IPS DF 6.9 (cell line): ENCODE measurements around the gene MAFG.

Source experiments
- DNase-seq: peaks from one replicate; pipeline ENCODE4 v3.0.0-alpha.2; 2013; ENCODE audit warnings: low read depth, low spot score
- H3K27ac ChIP-seq: one replicate; pipeline ENCODE4 v1.5.1; 2013; ENCODE audit warnings: low read length, control low read depth
- H3K27me3 ChIP-seq: 2 replicates; pipeline ENCODE4 v1.6.1; 2013; ENCODE audit warnings: mild to moderate bottlenecking, low read length; ENCODE audit not compliant: control insufficient read depth, insufficient read depth
- H3K36me3 ChIP-seq: 2 replicates; pipeline ENCODE4 v1.6.1; 2013; ENCODE audit warnings: low read length; ENCODE audit not compliant: control insufficient read depth, insufficient read depth
- H3K4me1 ChIP-seq: 2 replicates; pipeline ENCODE4 v1.6.1; 2013; ENCODE audit warnings: low read length; ENCODE audit not compliant: control insufficient read depth, insufficient read depth
- H3K4me3 ChIP-seq: 2 replicates; pipeline ENCODE4 v1.5.1; 2013; ENCODE audit warnings: mild to moderate bottlenecking, low read length
- H3K9me3 ChIP-seq: 2 replicates; pipeline ENCODE4 v1.6.1; 2013; ENCODE audit warnings: low read length, inconsistent platforms; ENCODE audit not compliant: control insufficient read depth, insufficient read depth
- WGBS: extraction: QIAGEN DNeasy Blood & Tissue Kit; methylation state at CpG from one replicate; pipeline ENCODE4 v1.1.7; 2013; ENCODE audit warnings: mixed read lengths, missing lambda C conversion rate; ENCODE audit not compliant: insufficient read length, insufficient coverage; 5-methylcytosine and 5-hydroxymethylcytosine counted together

Gene MAFG

DNA sequence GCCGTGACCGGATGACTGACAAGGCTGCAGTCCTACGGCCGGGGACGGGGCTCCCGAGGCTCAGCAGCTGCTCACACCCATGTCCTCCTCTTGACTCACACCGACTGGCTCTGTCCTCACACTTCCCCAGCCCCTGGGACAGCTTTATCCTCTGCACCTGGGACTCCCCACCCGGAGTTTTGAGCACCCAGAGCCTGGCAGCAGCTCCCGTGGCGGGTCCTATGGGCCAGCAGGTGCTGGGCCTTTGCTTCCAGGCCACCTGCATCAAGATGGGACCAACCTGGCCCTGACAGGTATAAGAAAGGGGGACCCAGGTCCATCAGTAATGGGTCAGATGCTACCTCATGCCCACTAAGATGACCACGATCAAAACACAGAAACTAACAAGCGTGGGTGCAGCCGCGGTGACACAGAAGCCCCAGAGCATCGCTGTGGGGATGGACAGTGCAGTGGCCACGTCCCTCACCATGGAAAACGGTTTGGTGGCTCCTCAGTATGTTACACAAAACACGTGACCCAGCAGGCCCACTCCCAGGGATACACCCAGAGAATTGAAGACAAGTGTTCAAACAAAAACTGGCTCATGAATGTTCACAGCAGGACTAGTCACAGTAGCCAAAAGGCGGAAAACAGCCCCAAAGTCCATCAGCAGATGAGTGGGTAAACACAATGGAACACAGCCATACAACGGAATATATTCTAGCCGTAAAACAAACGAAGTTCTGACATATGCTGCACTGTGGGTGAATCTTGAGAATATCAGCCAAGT, 36.7 kb upstream of the MAFG start:
- H3K4me3 ChIP-seq: no peak overlapping the region
- no peaks in the 10 kb centered on the region; the same call in 1 of the 2 replicates for H3K36me3 ChIP-seq
- H3K9me3 ChIP-seq: no peaks in the 10 kb centered on the region
- no peak for DNase-seq
- H3K4me1 ChIP-seq: peaks cover 13% of the 10 kb centered on the region
- no CpG with 5 or more reads among the region's 22 CpGs for WGBS
- no peak overlapping the region for H3K27ac ChIP-seq
- H3K27me3 ChIP-seq: peaks cover 24% of the 10 kb centered on the region

- Histone ChIP-seq H3K27ac (no peak overlapping the region), H3K27me3 (peaks cover 37% of the 10 kb centered on the region), H3K4me1 (peaks cover 12% of the 10 kb centered on the region), H3K4me3 (no peak overlapping the region), H3K9me3 (no peaks in the 10 kb centered on the region), H3K36me3 (no peaks in the 10 kb centered on the region; the same call in 1 of the 2 replicates)
- no CpG with 5 or more reads among the region's 37 CpGs for WGBS
- no peak for DNase-seq
Measured at GRCh38 chr17:81962499-81963441, 35.2 kb upstream of the MAFG start.

DNA sequence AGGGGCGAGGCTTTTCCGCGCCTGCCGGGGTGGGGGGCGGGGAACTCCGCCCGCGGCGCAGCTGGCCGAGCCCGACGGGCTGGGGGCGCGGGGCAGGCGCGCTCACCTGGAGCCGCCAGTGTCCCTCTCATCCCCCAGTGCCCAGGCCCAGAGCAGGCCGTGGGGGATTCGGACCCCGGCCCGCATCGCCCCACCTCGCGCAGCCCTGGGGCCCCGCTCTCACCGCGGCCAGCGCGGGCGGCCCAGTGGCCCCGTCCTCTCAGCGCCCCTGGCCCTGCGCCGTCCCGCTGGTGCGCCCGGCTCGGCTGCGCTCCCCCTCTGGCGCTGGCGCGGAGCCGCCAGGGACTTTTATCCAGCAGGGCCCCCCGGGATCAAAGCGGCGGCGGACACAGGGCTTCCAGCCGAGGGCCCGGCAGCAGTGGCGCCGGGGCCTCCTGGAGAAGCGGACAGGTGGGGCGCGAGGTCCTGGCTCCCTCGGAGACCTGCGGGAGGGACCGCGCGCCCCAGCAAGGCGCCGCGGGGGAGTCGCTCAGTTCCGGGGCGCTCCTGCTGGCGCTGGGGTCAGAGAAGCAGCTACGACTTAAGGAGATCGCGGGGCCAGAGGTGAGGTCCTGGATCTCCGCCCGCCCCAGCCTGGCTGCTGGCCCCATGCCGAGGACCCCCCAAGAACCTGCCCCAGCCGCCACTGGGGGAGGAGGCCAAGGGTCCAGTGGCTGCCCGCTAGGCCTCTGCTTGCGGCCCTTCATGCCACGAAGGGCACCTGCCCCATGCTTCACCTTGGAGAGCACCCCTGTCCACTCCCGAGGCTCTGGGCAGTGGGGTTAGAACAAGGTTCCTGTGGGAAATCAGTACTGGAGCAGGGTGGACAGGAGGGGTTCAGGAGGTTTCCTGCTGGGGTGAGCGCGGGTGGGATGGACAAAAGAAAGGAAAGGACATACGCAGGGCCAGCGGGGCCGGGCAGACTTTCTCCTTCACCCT, 34.3 kb upstream of the MAFG start:
- no peaks in the 10 kb centered on the region; the same call in 1 of the 2 replicates for H3K36me3 ChIP-seq
- WGBS: no CpG with 5 or more reads among the region's 82 CpGs
- H3K27me3 ChIP-seq: peaks cover 37% of the 10 kb centered on the region
- no peak overlapping the region for H3K27ac ChIP-seq
- no peaks in the 10 kb centered on the region for H3K9me3 ChIP-seq
- peaks cover 5% of the 10 kb centered on the region; the same call in 1 of the 2 replicates for H3K4me1 ChIP-seq
- peak overlapping the region; percentile 40; the same call in 1 of the 2 replicates for H3K4me3 ChIP-seq
- DNase-seq: no peak

GRCh38 chr17:81961087-81961511, 33.6 kb upstream of the MAFG start, which contains the start of gene NOTUM:
TSS of gene NOTUM (minus strand) at chr17:81961187. CDS start at chr17:81960909, 278 bp downstream.
- no peak for DNase-seq
- H3K27ac ChIP-seq: no peak within 1 kb of the TSS
- H3K36me3 ChIP-seq: no peaks in the 10 kb centered on the region; the same call in 1 of the 2 replicates
- peaks cover under 1% of the 10 kb centered on the region; the same call in 1 of the 2 replicates for H3K4me1 ChIP-seq
- peak within 1 kb of the TSS; percentile 40; the same call in 1 of the 2 replicates for H3K4me3 ChIP-seq
- H3K27me3 ChIP-seq: peaks cover 37% of the 10 kb centered on the region
- no CpG with 5 or more reads among the region's 65 CpGs for WGBS
- no peaks in the 10 kb centered on the region for H3K9me3 ChIP-seq

DNA sequence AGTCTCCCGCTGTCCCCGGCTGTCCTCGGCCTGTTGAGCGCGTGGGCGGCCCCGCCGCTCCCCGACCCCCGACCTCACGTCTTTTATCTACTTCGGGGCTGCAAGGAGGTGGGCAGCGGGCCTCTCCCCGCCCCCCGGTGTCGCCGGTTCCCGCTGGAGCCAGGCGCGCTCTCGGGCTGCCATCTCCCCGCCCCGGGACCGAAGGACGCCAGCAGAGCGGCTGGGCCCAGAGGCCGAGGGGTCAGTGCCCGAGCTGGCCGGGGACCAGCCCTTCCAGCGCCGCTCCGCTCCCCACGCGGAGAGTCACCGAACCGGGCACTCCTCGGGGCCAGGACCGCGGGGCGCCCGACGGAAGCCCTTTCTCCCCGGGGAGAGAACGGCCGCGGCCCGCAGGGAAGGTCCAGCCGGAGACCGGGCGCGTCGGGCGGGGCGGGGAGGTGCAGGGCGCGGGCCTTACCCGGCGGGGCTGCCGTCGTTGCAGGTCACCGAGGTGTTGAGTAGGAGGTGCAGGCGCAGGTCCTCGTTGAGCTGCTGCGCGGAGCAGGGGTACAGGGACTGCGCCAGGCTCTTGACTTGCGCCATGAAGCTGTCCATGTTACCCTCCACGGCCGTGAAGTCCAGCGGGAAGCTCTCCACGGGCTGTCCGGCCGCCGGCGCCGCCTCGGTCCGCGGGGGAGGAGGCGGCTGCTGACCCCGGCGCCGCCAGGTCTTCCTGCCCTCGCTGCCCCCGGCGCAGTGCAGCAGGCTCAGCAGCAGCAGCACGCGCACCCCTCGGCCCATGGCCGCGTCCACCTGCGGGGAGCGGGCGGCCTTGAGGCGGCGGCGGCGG, 32.8 kb upstream of the MAFG start:
- Histone ChIP-seq H3K36me3 (no peaks in the 10 kb centered on the region; the same call in 1 of the 2 replicates), H3K27ac (no peak overlapping the region), H3K27me3 (peaks cover 37% of the 10 kb centered on the region), H3K9me3 (no peaks in the 10 kb centered on the region), H3K4me3 (peak overlapping the region; percentile 20; the same call in 1 of the 2 replicates), H3K4me1 (no peaks in the 10 kb centered on the region)
- no peak for DNase-seq
- WGBS: no CpG with 5 or more reads among the region's 98 CpGs

DNA sequence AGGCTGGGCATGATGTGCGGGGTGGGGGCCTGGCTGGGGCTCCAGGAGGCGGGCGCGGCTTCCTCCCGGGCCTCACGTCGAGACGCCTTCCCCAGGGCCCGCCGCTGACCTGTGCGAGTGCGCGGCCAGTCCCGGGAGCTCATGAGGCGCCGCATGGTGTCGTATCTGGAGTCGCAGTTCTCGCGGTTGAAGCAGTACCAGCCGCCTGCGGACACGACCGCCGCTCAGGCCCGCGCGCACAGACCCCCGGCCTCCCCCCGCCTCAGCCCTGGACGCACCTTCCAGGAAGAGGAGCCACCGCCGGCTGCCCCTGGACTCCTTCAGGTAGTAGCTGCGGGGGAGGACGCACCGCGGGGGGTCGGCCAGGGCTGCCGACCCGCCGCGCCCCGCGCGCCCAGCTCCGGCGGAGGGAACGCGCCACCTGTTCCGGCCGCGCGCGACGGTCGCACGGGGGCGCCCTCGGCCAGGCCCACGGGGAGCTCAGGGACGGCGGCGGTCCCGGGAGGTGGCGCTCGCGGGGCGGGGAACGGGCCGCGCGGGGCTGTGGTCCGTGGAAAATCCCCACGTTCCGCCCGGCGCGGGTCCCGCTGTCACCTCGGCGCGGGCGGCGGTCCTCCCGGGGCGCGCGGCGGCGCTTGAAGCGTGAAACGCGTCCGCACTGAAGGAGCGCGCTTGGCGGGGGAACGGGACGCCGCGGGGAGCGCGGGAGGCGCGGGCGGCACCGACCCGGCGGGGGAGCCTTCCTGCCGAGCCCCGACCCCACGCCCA, 32.0 kb upstream of the MAFG start:
- Histone ChIP-seq H3K36me3 (no peaks in the 10 kb centered on the region; the same call in 1 of the 2 replicates), H3K27ac (no peak overlapping the region), H3K4me3 (peak overlapping the region; percentile 4; the same call in 1 of the 2 replicates), H3K27me3 (peaks cover 37% of the 10 kb centered on the region), H3K9me3 (no peaks in the 10 kb centered on the region), H3K4me1 (no peaks in the 10 kb centered on the region)
- no peak for DNase-seq
- no CpG with 5 or more reads among the region's 112 CpGs for WGBS

GRCh38 chr17:81958633-81959342, 31.3 kb upstream of the MAFG start:
- H3K27ac ChIP-seq: no peak overlapping the region

GRCh38 chr17:81957691-81958432, 30.3 kb upstream of the MAFG start:
- Histone ChIP-seq H3K36me3 (no peaks in the 10 kb centered on the region; the same call in 1 of the 2 replicates), H3K4me3 (no peak overlapping the region), H3K27ac (no peak overlapping the region), H3K27me3 (peaks cover 33% of the 10 kb centered on the region), H3K9me3 (no peaks in the 10 kb centered on the region), H3K4me1 (no peaks in the 10 kb centered on the region)
- no peak for DNase-seq
- 100% methylated on average over 2 of the region's 19 CpGs for WGBS

More at GRCh38 chr17:81958633-81959342, 31.3 kb upstream of the MAFG start:
- Histone ChIP-seq H3K4me3 (no peak overlapping the region), H3K4me1 (no peaks in the 10 kb centered on the region), H3K27me3 (peaks cover 37% of the 10 kb centered on the region), H3K9me3 (no peaks in the 10 kb centered on the region), H3K36me3 (no peaks in the 10 kb centered on the region; the same call in 1 of the 2 replicates)
- no CpG with 5 or more reads among the region's 15 CpGs for WGBS
- no peak for DNase-seq
